Retinal pigment epithelial cell (primary cell): ENCODE results near the gene PRC1.

Source experiments
- DNase-seq: peaks from one replicate; pipeline ENCODE4 v3.0.0-alpha.2; 2010; ENCODE audit warnings: low read depth
- H3K4me3 ChIP-seq: 2 replicates; pipeline ENCODE4 v1.5.1; 2011; ENCODE audit warnings: mild to moderate bottlenecking, low read length, control low read depth, moderate library complexity
- CTCF ChIP-seq: conservative IDR thresholded peaks from 2 replicates; pipeline ENCODE4 v1.5.1; 2011; ENCODE audit warnings: low read depth, low read length, control low read depth, inconsistent platforms

Gene PRC1

GRCh38 chr15:90959894-90960293 lies 34.4 kb downstream of the PRC1 start:
- TF ChIP-seq CTCF, result no peak
- DNase-seq, result peak; percentile 76
- H3K4me3 ChIP-seq, result no peak overlapping the region

- no peak for TF ChIP-seq CTCF
- no peak overlapping the region for H3K4me3 ChIP-seq
- DNase-seq, result no peak
These were observed 35.2 kb downstream of the PRC1 start for GRCh38 chr15:90959028-90959595.

DNA sequence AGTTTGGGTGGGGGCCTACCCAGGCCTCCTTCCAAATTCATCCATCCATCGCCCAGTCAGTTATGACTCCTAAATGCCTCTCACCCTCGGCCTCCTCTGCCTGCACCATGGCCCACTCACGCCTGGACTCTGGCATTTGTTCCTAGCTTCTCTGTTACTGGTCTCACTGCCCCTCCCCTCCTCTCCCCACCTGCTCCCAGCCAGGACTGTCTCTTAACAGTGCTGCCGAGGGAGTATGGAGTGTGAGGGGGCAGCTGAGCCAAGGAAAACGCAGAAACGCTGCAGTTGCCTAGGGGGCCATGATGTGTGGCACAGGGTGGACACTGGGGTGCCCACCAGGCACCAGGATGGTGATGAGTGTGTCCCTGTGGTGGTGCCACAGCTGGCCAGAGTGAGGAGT lies 36.5 kb downstream of the PRC1 start:
- peak overlapping the region; percentile 56 for H3K4me3 ChIP-seq
- DNase-seq, result no peak
- no peak for TF ChIP-seq CTCF

DNA sequence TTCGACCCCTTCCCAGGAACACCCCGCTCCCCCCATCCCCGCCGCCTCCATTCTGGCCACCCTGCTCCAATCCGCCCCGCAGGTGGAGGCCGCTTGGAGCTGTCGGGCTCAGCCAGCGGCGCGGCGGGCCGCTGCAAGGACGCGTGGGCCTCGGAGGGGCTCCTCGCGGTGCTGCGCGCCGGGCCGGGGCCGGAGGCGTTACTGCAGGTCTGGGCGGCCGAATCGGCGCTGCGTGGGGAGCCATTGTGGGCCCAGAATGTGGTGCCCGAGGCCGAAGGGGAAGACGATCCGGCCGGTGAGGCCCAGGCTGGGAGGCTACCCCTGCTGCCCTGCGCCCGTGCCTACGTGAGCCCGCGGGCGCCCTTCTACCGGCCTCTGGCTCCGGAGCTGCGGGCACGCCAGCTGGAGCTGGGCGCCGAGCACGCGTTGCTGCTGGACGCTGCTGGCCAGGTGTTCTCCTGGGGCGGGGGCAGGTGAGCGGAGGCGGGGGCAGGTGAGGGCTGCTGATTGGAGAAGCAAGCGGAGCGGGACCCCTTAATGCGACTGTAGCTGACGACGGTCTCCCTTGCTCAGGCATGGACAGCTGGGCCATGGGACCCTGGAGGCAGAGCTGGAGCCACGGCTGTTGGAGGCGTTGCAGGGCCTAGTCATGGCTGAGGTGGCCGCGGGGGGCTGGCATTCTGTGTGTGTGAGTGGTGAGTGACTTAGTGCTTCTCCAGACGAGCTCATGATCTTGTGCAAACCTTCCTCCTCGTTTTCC lies 37.1 kb downstream of the PRC1 start:
- DNase-seq, result no peak
- no peak for TF ChIP-seq CTCF
- peak overlapping the region; percentile 56 for H3K4me3 ChIP-seq

DNA sequence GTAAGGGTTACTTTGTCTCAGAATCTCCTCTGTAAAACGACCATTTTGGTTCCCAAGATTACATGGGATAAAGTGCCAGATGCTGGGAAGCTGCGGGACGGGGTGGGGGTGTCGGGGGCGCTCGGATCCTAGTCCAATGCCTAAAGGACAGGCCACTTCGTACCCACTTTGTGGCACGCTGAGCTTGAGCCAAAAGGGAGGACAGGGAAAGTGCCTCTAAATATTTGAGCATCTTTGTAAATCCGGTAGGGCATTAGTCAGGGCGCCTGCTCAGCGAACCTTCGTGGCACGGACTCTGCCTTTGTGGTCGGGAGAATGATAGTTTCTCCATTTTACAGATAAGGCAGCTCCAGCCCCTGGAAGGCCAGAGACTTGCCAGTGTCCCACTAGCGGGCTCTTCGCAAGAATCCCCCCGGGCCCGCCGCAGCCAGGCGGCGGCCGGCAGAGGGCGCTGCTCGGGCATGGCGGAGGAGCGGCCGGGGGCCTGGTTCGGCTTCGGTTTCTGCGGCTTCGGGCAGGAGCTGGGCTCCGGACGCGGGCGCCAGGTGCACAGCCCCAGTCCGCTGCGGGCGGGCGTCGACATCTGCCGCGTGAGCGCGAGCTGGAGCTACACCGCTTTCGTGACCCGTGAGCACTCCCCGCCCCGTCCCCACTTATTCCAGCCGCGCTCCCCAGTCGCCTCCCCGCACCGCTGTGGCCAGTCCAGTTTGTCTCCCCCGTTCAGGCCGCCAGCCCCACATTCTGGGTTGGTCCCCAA lies 37.9 kb downstream of the PRC1 start:
- TF ChIP-seq CTCF, result peak; percentile 81
- no peak for DNase-seq
- H3K4me3 ChIP-seq, result peak overlapping the region; percentile 56

GRCh38 chr15:90955624-90956273 lies 38.6 kb downstream of the PRC1 start:
- DNase-seq, result no peak
- no peak for TF ChIP-seq CTCF
- peak overlapping the region; percentile 75 for H3K4me3 ChIP-seq
